Effector memory CD4-positive, alpha-beta T cell (primary cell): ENCODE measurements around the gene GNA12.

Source experiments
- DNase-seq, 3 donors: peaks; one replicate each; pipeline ENCODE4 v3.0.0-alpha.2; 2020
- H3K27ac ChIP-seq: 2 replicates; pipeline ENCODE4 v1.7.0; 2013; ENCODE audit warnings: mild to moderate bottlenecking, low read length, moderate library complexity; ENCODE audit not compliant: insufficient read depth, poor library complexity, severe bottlenecking
- H3K27me3 ChIP-seq: replicated peaks from 2 replicates; pipeline ENCODE4 v1.7.0; 2013; ENCODE audit warnings: mild to moderate bottlenecking, low read length; ENCODE audit not compliant: insufficient read depth, control insufficient read depth, poor library complexity, severe bottlenecking
- H3K36me3 ChIP-seq: 2 replicates; pipeline ENCODE4 v1.7.0; 2013; ENCODE audit warnings: mild to moderate bottlenecking, low read length, moderate library complexity; ENCODE audit not compliant: control insufficient read depth, insufficient read depth
- H3K4me1 ChIP-seq: 2 replicates; pipeline ENCODE4 v1.7.0; 2013; ENCODE audit warnings: low read length, mild to moderate bottlenecking; ENCODE audit not compliant: control insufficient read depth, insufficient read depth, poor library complexity, severe bottlenecking
- H3K4me3 ChIP-seq: 2 replicates; pipeline ENCODE4 v1.7.0; 2013; ENCODE audit warnings: low read length, low read depth, mild to moderate bottlenecking; ENCODE audit not compliant: insufficient read depth, poor library complexity, severe bottlenecking
- H3K9me3 ChIP-seq: 2 replicates; pipeline ENCODE4 v1.7.0; 2013; ENCODE audit warnings: mild to moderate bottlenecking, low read length, moderate library complexity; ENCODE audit not compliant: control insufficient read depth

GNA12 gene

GRCh38 chr7:2782565-2782964 is 61.5 kb downstream of the GNA12 start:
- Histone ChIP-seq H3K9me3 (no peaks in the 10 kb centered on the region), H3K27ac (no peak overlapping the region), H3K4me3 (no peak overlapping the region), H3K36me3 (no peaks in the 10 kb centered on the region), H3K4me1 (no peaks in the 10 kb centered on the region), H3K27me3 (no peaks in the 10 kb centered on the region)
- DNase-seq, result no peak

- H3K4me3 ChIP-seq, result no peak overlapping the region
- no peak for DNase-seq
- H3K4me1 ChIP-seq, result no peaks in the 10 kb centered on the region
- no peaks in the 10 kb centered on the region for H3K36me3 ChIP-seq
- no peak overlapping the region for H3K27ac ChIP-seq
- H3K27me3 ChIP-seq, result no peaks in the 10 kb centered on the region
- no peaks in the 10 kb centered on the region for H3K9me3 ChIP-seq
Observed at GRCh38 chr7:2782121-2782520, 62.0 kb downstream of the GNA12 start.

GRCh38 chr7:2781636-2782035 is 62.5 kb downstream of the GNA12 start:
- no peak overlapping the region for H3K27ac ChIP-seq
- no peaks in the 10 kb centered on the region for H3K9me3 ChIP-seq
- H3K36me3 ChIP-seq, result no peaks in the 10 kb centered on the region
- no peak overlapping the region for H3K4me3 ChIP-seq
- no peak for DNase-seq
- no peaks in the 10 kb centered on the region for H3K4me1 ChIP-seq
- H3K27me3 ChIP-seq, result no peaks in the 10 kb centered on the region

- Histone ChIP-seq H3K27me3 (no peaks in the 10 kb centered on the region), H3K4me1 (no peaks in the 10 kb centered on the region), H3K4me3 (no peak overlapping the region), H3K9me3 (no peaks in the 10 kb centered on the region), H3K27ac (no peak overlapping the region), H3K36me3 (no peaks in the 10 kb centered on the region)
- no peak for DNase-seq
Observed at GRCh38 chr7:2779051-2779450, 65.1 kb downstream of the GNA12 start.

- H3K4me1 ChIP-seq, result no peaks in the 10 kb centered on the region
Observed at GRCh38 chr7:2777898-2778535, 66.1 kb downstream of the GNA12 start.

GRCh38 chr7:2776401-2776800 is 67.7 kb downstream of the GNA12 start:
- Histone ChIP-seq H3K4me3 (no peak overlapping the region), H3K27ac (no peak overlapping the region)
- no peak for DNase-seq

More at GRCh38 chr7:2777898-2778535, 66.1 kb downstream of the GNA12 start:
- no peak overlapping the region for H3K27ac ChIP-seq
- no peak overlapping the region for H3K4me3 ChIP-seq
- no peak for DNase-seq
- H3K36me3 ChIP-seq, result no peaks in the 10 kb centered on the region
- H3K9me3 ChIP-seq, result no peaks in the 10 kb centered on the region
- H3K27me3 ChIP-seq, result no peaks in the 10 kb centered on the region

GRCh38 chr7:2775785-2776184 is 68.3 kb downstream of the GNA12 start:
- H3K9me3 ChIP-seq, result no peaks in the 10 kb centered on the region
- H3K4me3 ChIP-seq, result no peak overlapping the region
- no peaks in the 10 kb centered on the region for H3K36me3 ChIP-seq
- H3K27me3 ChIP-seq, result no peaks in the 10 kb centered on the region
- no peak for DNase-seq
- H3K27ac ChIP-seq, result no peak overlapping the region
- no peaks in the 10 kb centered on the region for H3K4me1 ChIP-seq

More at GRCh38 chr7:2776401-2776800, 67.7 kb downstream of the GNA12 start:
- Histone ChIP-seq H3K9me3 (no peaks in the 10 kb centered on the region), H3K36me3 (no peaks in the 10 kb centered on the region), H3K4me1 (no peaks in the 10 kb centered on the region), H3K27me3 (no peaks in the 10 kb centered on the region)

- DNase-seq, result no peak
- Histone ChIP-seq H3K9me3 (no peaks in the 10 kb centered on the region), H3K36me3 (no peaks in the 10 kb centered on the region), H3K4me1 (no peaks in the 10 kb centered on the region), H3K27me3 (no peaks in the 10 kb centered on the region), H3K27ac (no peak overlapping the region), H3K4me3 (no peak overlapping the region)
Observed at GRCh38 chr7:2775376-2775775, 68.7 kb downstream of the GNA12 start.

- no peak overlapping the region for H3K27ac ChIP-seq
- DNase-seq, result no peak
Observed at GRCh38 chr7:2774935-2775334, 69.2 kb downstream of the GNA12 start.

GRCh38 chr7:2774280-2774679 is 69.8 kb downstream of the GNA12 start:
- DNase-seq, result no peak
- no peak overlapping the region for H3K27ac ChIP-seq
- H3K4me3 ChIP-seq, result no peak overlapping the region
- no peaks in the 10 kb centered on the region for H3K9me3 ChIP-seq
- no peaks in the 10 kb centered on the region for H3K27me3 ChIP-seq
- H3K4me1 ChIP-seq, result no peaks in the 10 kb centered on the region
- H3K36me3 ChIP-seq, result no peaks in the 10 kb centered on the region

More at GRCh38 chr7:2774935-2775334, 69.2 kb downstream of the GNA12 start:
- no peaks in the 10 kb centered on the region for H3K9me3 ChIP-seq
- no peaks in the 10 kb centered on the region for H3K4me1 ChIP-seq
- H3K27me3 ChIP-seq, result no peaks in the 10 kb centered on the region
- no peak overlapping the region for H3K4me3 ChIP-seq
- H3K36me3 ChIP-seq, result no peaks in the 10 kb centered on the region
